ENCODE measurements around the gene CRYBG2. TPM values are rescaled to one million over a fixed set of nuclear protein-coding genes. Genes with fewer than 3 reads are reported as not detected.
"Not testable (repeated sequence)": the region's sequence is repeated elsewhere in the genome, so short reads cannot be mapped to it uniquely, and the experiment has no call there.

CRYBG2 gene
- polyA plus RNA-seq, 3 donors: 0.46 to 1.0 (median 0.80) TPM

DNA sequence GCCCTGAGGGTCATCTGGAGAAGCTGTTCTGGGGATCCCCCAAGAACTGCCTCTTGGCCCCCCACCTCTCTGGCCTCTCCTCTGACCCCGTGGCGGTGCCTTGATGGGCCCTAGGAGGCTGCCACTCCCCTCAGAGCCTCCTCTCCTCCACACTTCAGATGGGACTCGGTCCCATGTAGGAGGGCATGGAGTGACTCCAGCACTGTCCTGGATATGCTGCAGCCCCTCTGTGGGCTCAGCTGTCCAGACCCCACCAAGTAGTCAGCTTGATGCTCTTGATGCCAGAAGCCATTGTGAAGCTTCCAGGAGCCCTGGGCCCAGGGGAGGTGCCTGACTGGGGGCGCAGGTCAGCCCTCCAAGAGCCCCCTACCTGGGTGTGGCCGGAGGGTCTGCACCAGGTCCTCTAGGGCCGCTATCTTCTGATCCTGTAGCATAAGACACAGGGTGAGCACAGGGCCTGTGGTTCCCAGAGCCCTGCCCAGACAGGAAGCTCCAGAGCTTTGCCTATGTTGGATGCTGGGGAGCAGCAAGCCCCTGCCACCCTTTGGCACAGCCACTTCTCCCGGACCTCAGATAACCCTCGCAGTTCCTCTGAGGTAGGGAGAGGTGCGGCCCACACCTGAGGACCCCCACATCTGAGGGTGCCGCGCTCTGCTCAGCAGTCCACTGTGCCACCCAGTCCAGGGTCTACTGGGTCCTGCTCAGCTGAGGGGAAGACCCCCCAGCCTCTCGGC lies 56.7 kb downstream of the CRYBG2 start:
- DNase-seq (ENCODE audit: low read depth in 3 of 3, low spot score in 2 of 3): no peak

DNA sequence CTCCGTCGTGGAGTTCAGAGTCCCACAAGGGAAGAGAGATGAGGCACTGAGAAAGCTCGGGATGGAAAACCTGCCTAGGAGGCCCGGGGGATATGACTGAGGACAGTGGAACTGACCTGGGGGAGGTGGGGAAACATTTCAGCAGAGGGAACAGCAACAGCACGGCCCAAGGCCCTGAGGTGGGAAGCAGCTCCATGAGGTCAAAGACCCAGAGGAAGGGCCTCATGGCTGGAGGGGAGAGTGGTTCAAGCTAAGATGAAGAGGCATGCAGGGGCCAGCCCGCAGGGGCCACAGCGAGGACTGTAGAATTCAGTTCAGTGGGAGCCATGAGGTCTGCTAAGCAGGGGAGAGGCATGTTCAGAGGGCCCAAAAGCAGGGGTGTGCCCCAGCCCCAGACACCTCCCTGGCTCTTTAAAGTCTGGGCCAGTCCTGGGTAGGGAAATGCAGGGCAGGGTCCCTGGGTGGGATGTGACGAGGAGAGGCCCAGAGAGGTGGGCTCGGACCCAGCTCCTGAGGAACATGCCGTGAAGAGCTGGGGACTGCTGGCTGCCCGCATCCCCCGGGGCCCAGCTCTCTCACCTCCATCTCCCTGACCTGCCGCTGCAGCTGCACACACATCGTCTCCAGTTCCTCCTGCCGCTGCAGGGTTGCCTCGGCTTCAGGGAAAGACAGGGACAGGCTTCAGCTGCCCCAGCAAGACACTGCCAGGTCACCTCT lies 57.4 kb downstream of the CRYBG2 start:
- DNase-seq (ENCODE audit: low read depth in 3 of 3, low spot score in 2 of 3): no peak

DNA sequence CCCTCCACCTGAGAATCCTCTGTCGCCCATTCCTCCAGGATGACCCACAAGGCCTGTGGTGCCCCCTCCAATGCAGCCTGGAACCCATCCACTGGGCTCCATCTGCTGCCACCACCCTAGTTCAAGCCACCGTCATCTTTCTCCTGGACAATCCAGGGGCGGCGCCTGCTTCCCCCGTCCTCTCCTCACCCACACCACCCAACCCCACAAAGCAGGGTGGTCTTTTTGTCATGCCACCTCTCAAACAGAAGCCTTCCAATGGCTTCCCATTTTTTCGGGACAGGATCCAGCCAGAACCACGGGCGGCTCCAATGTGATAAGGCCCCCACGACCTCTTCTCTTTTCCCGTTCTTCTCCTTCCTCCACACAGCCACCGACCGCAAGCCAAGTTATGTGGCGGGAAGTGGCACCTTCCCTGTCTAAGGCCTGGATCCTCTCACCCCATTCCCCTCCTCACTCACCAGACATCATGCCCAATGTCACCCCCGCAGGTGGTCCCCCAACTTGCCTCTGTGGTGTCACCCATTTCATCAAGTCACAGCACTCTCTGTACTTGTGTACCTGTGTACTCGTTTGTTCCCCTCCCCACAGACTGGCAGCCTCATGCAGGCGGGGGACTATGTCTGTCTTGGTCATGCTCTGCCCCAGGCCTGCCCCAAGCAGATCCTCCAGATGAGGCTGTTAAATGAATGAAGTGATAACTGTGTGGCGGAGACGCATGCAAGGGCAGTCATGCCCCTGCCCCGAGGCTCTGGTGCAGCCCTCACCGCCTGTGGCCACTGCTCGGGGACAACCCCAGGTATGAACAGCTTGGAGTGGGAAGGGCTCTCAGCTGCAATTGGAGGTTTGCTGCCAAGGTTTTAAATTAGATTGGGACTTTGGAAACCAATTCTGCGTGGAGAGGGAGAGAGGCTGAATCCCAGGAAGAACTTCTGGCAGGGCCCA lies 58.5 kb downstream of the CRYBG2 start:
- no peak for DNase-seq (ENCODE audit: low read depth in 3 of 3, low spot score in 2 of 3)

DNA sequence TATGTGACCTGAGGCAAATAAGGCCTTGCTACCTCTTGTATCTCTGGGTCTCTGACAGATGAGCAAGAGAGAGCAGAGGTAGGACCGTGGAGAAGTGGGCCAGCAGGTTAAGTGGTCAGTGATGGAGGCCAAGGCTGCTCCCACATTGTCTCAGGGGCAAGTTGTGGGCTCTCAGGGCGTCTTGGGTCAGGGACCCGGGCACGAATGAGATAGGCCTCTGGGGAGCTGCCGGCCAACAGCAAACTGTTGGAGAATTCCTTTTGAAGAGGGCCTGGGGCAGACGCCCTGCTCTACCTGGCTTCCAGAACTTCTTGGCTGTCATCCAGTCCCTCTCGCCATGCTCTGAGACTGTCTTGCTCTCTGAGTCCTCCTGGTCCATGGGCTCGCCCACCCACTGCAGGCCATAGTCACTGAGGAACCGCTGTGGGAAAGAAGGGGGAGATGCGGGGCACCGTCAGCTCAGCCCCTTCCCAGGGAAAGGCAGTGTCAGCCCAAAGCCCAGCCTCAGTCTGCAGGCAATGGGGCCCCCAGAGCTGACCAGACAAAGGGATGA lies 59.9 kb downstream of the CRYBG2 start:
- DNase-seq (ENCODE audit: low read depth in 3 of 3, low spot score in 2 of 3): no peak

DNA sequence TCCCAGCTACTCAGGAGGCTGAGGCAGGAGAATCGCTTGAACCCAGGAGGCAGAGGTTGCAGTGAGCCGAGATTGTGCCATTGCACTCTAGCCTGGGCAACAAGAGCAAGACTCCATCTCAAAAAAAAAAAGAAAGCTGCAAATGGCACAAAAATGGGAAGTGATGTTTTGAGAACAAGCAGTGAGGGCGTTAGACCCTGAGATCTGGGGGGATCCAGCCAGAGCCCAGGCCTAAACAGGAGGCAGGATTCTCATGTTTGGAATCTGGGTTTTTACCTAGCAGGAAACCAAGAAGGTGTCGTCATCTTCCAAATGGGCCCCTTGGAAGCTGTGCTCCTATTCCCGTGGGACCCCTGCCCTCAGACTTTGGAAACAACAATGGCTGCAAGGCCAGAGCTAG lies 61.2 kb downstream of the CRYBG2 start:
- DNase-seq (ENCODE audit: low read depth in 3 of 3, low spot score in 2 of 3): not testable (repeated sequence)

DNA sequence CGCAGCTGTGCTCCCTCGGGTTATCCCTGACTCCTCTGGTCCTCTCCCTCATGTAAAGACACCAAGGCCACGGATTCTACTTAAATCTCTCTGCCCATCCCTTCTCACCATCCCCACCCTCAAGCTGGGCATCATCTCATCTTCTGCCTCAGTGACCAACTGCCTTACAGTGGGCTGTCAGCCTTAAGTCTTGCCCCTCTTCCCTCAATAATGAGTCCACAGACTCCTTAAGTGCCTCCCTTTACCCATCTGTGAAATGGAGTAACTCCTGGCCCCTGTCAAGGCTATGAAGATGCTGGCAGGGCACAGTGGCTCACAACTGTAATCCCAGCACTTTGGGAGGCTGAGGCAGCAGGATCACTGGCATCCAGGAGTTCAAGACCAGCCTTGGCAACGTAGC lies 62.0 kb downstream of the CRYBG2 start:
- no peak for DNase-seq (ENCODE audit: low read depth in 3 of 3, low spot score in 2 of 3)

DNA sequence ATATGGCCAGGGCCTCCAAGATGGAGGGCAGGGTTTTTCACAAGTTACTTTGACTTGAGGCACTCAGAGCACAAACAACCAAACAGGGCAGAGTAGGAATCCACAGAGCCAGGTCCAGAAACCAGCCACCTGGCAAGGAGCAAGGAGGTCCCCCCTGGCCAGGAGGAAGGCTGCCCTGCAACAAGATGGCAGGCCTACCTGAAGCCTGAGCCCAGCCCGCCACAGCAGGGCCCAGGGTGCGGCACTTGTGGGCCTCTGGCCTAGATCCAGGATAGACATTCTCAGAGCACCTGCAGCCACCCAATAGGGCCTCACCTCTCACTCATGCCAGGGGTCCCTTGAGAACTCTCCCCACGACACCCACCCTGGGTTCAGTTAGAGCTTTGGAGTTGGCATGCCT lies 62.5 kb downstream of the CRYBG2 start:
- no peak for DNase-seq (ENCODE audit: low read depth in 3 of 3, low spot score in 2 of 3)

DNA sequence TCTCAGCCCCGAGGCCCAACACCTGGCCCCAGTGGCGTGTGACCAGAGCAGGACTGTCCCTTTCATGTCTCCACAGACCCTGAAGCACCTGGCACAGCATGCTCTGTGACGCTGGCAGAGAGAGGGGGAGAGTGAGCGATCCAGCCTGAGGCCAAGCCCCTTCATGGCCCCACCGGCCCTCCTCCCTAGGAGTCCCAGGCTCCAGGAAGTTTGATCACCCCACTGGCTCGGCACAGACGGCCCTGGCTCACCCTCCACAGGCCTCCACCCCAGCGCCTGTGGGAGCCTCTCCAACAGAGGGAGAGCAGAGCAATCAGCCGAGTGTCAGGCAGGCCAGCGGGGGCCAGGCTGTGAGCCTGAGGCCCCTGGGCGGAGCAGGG lies 63.1 kb downstream of the CRYBG2 start:
- DNase-seq (ENCODE audit: low read depth in 3 of 3, low spot score in 2 of 3): no peak

DNA sequence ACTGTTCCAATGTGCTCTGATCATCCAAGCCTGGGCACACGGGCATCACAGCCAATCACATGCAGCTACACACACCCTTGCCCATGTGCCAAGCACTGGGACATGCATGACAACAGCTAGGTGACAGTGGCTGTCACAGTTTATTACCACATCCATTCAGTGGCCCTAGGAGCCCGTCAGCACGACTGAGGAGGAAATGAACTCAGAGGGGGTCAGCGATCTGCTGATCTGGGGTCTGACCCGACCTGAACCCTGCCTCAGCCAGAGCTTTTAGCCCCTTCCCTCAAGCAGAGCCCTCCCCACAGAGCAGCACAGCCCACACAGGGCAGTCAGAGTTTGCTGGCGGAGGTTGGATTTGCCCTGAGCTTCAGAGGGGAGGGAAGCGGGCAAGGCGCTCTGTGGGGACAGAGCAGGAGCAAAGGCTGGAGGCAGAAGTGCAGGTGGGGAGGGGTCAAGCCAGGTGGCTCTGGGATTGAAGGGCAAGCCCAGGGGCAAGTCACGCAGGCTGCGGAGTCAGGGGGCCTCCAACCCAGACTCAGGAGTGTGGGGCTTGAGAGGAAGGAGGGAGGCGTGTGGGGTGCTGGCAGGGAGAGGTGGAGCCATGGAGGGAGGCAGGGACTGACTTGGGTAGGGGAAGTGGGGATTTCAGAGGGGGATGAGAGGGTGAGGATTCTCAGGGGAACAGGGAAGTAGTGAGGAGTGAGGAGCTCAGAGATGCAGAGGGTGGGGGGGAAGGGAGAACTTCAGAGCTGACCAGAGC lies 63.6 kb downstream of the CRYBG2 start:
- DNase-seq (ENCODE audit: low read depth in 3 of 3, low spot score in 2 of 3): no peak

DNA sequence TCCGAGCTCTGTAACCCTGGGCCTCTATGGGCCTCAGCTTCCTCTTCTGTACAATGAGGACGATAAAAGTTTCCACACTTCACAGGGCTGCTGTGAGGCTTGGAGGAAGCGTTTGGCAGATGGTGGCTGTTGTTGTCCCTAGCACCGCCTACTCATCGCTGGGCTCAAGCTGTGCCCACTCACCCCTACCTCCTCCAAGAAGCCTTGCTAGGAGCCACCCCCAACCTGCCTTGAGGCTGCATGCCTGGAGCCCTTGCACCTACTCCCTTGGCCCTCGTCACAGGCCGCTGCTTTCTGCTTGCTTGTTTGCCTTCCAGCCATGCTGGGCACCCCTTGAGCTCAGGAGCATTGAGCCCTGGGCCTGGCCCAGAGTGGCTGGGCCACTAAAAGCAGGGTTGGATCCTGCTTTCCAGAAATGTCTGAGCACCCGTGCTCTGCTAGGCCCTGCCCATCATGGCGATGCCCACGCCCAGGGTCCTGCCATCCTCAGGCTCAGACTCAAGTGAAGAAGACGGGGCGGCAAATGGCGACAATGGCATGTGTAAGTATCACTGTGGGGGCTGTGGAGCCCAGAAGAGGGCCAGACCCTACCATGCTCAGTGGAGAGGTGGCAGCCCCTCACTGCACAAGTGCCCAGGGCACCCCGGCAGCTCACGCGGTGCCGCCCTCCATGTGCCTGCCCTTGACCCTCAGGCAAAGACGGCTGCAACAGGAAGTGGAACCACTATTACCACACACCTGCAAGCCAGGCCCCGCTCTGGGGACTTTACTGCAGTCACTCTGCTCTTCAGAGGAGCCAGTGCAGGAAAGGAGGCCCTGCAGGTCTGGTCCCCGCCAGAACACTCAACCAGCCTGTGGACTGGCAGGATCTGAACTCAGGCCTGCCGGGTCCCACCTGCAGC lies 64.5 kb downstream of the CRYBG2 start:
- DNase-seq (ENCODE audit: low read depth in 3 of 3, low spot score in 2 of 3): no peak

DNA sequence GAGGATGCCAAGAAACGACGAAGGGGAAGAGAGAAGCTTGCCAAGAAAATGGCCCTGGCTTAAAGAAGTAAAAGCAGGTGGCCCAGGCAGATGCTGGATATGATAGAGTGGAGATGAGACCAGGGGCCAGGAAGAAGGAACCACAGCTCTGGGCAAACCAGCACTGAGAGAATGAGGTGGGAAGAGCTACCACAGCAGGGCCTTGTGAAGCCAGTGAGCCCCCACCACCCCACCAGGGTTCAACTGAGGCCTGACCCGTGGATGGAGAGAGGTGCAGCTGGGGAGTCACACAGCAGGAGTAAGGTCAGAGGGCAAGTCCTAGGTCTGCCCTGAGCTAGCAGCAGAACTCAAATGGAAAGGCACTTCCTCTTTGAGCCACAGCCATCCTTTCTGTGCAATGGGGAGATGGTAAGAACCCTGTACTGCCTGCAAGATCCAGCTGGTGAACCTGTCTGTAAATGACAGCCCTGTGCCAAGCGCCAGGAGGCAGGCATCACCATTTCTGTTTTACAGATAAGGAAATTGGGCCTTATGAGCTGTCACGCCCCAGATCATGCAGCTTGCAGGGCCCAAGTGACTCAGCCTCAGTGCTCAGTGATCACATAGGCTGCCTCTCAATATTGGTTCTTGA lies 65.5 kb downstream of the CRYBG2 start:
- DNase-seq (ENCODE audit: low read depth in 3 of 3, low spot score in 2 of 3): no peak

DNA sequence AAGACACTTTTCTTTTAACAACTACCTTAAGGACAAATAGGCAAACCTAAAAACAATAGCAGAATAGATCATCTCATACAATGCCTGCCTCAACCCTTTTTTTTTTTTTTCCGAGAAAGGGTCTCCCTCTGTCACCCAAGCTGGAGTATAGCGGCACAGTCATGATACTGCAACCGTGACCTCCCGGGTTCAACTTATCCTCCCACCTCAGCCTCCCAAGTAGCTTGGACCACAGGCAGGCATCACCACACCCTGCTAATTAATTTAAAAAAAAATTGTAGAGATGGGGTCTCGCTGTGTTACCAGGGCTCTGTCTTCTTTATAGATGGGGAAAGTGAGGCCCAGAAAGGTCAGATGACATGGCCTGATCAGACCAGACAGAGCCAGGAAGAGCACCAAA lies 66.1 kb downstream of the CRYBG2 start:
- no peak for DNase-seq (ENCODE audit: low read depth in 3 of 3, low spot score in 2 of 3)

DNA sequence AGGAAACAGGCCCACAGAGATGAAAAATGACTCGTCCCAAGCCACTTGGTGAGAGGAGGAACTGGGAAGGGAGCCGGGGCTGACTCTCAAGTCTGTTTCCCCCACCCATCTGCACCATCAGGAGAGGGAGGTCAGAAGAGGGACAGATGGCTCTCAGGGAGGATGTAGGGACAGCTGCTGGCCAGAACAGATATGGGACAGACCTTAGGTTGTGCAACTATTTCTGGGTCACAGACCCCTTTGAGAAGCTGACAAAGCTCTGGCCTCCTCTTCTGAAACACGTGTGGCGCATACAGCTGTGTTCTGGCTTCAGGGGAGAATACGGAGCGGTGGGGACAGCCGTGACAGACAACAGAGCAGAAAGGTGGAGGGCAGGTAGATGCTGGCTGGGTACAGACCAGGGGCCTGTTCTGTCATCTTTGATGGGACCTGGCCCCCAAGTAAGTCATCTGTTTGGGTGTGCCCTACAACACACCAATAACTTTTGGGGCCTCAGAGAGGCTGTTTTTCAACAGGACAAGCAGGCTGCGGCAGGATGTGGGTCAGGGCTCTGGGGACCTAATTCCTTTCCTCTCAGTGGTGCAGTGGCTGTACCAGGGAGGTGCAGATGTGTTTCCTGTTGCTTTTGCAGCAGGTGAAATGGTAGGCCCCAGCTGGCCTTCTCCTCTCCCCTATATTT lies 66.8 kb downstream of the CRYBG2 start:
- no peak for DNase-seq (ENCODE audit: low read depth in 3 of 3, low spot score in 2 of 3)

DNA sequence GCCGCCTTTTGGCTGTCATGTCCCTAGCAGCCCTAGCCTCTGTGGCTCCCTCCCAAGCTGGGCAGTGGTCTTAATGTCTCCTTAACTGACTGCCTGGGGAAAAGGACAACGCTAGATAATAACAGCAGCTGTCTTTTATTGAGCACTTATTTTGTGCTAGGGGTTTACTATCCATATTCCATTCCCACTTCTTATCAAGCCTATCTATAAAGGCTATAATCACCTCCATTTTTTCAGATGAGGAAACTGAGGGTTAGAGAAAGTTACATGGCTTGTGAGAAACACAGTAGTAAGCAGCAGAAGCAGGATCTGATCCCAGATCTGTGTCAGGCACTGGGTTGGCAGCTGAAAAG lies 67.9 kb downstream of the CRYBG2 start:
- no peak for DNase-seq (ENCODE audit: low read depth in 3 of 3, low spot score in 2 of 3)

DNA sequence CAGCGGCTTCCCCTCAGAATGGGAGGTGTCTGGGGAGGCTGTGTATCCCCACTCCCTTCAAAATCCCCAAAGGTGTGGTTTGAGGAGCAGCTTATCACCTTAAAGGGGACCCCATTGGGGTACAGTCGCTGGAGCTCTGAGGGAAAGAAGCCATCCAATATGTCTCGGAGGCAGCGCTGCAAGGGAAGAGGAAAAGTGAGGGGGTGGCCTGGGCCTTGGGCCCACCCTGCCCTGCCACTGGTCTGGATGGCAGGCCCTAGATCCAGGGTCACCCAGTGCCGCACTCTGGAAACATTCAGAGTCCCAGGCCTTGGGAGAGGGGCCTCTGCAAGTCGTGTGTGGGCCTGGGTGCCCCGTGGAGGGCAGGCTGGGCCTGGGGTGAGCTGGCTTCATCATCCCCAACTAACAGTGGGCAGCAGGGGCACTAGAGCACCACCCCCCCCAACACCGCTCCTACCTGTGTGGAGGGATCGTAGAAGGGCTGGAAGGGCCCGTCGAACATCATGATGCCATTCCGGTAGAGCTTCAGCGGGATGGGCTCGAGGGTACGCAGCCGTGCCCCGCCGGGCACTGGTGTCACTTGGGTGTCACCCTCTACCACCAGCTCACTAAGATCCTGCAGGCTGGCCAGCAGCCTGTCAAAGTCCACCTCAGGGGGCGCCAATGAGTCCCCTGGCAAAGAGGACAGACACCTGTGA lies 68.4 kb downstream of the CRYBG2 start:
- no peak for DNase-seq (ENCODE audit: low read depth in 3 of 3, low spot score in 2 of 3)

DNA sequence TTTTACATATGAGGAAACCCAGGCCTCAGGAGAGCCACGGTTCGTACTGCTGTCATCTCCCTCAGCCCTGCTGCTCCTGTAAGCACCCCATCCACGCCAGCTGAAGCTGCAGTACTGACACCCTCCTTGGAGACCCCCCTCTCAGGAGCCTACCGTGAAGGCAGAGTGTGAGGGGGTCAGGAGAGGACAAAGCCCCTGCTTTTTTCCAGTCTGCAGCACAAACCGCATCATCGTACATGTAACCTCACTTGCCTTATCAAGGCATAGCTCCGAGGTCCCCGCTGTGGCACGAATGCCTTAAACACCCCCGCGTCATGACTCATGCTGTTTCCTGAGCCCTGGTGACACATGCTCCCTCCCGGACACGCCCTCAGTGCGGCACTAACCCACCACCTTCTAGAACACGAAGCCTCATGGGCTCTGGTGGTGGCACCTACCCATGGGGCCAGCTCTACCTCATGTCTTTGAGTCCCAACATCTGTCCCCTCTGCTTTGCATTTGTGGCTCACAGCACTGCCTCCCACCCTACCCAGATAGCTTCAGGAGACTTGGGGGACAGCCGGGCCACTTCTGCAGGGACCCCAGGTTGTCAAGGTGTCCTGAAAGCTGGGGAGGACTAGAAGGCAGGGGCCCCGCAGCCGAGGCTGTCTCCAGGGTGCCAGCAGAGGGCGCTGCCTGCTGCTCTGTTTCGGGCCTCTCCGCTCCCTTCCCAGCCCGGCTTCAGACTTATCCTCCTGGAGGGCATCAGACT lies 69.2 kb downstream of the CRYBG2 start:
- DNase-seq (ENCODE audit: low read depth in 3 of 3, low spot score in 2 of 3): no peak
